Testis (tissue), 2 donors: Measurements from ENCODE around the gene EVC2.

Source experiments
- POLR2A ChIP-seq: fragments of 450-650 bp; IDR thresholded peaks from one replicate; pipeline ENCODE4 v1.6.1; 2017; ENCODE audit warnings: antibody characterized with exemption, mild to moderate bottlenecking, moderate library complexity
- TF ChIP-seq, protein P1 (sequence below), 3 experiments: fragments of 450-650 bp in 2 of 3; fragments of 200-600 bp in 1 of 3; sonication (generic) in 1 of 3; IDR thresholded peaks; one replicate each; pipeline ENCODE4 v1.5.1; 2016 to 2019; ENCODE audit warnings: antibody characterized with exemption in 3 of 3, mild to moderate bottlenecking in 2 of 3, moderate library complexity in 1 of 3

DNA sequence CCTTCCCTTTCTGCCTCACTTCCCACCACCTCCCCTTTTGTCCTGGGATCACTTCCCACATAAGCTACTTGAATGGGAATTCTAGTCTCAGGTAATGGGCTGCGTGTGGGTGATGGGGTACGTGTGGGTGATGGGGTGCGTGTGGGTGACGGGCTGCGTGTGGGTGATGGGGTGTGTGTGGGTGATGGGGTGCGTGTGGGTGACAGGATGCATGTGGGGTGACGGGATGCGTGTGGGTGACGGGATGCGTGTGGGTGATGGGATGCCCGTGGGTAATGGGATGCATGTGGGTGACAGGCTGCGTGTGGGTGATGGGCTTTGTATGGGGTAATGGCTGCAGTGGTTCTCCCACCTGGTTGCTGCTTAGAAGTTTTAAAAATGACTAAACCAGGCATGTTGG, 43.6 kb downstream of the EVC2 start:
- TF ChIP-seq, protein P1, sequence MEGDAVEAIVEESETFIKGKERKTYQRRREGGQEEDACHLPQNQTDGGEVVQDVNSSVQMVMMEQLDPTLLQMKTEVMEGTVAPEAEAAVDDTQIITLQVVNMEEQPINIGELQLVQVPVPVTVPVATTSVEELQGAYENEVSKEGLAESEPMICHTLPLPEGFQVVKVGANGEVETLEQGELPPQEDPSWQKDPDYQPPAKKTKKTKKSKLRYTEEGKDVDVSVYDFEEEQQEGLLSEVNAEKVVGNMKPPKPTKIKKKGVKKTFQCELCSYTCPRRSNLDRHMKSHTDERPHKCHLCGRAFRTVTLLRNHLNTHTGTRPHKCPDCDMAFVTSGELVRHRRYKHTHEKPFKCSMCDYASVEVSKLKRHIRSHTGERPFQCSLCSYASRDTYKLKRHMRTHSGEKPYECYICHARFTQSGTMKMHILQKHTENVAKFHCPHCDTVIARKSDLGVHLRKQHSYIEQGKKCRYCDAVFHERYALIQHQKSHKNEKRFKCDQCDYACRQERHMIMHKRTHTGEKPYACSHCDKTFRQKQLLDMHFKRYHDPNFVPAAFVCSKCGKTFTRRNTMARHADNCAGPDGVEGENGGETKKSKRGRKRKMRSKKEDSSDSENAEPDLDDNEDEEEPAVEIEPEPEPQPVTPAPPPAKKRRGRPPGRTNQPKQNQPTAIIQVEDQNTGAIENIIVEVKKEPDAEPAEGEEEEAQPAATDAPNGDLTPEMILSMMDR (IDR thresholded peaks at IDR 0.05), result no peak
- no peak for TF ChIP-seq POLR2A
